Natural killer cell (primary cell): Measurements from ENCODE around the gene IBA57. TPM values are rescaled to one million over a fixed set of nuclear protein-coding genes. Genes with fewer than 3 reads are reported as not detected.

Experiments
- ATAC-seq, 3 donors: fragments of 150-1000 bp in 2 of 3; fragments of 200-7000 bp in 1 of 3; cut with Tn5 transposase; 1 replicate in 1 of 3; 2 replicates in 2 of 3; pipeline ENCODE4 v1.10.0; 2021; ENCODE audit warnings: mild to moderate bottlenecking in 2 of 3, moderate library complexity in 2 of 3
- DNase-seq, 2 donors: peaks; one replicate each; pipeline versions ENCODE4 v3.0.0 to v3.0.0-alpha.2; 2013 to 2021; ENCODE audit warnings: mixed read lengths in 1 of 2
- H3K27ac ChIP-seq: one replicate; pipeline ENCODE4 v1.5.1; 2013; ENCODE audit warnings: mild to moderate bottlenecking, low read length
- H3K27me3 ChIP-seq: one replicate; pipeline ENCODE4 v1.6.1; 2013; ENCODE audit warnings: low read length; ENCODE audit not compliant: control insufficient read depth, insufficient read depth
- H3K36me3 ChIP-seq: one replicate; pipeline ENCODE4 v1.6.1; 2013; ENCODE audit warnings: low read length; ENCODE audit not compliant: control insufficient read depth, insufficient read depth
- H3K4me1 ChIP-seq: one replicate; pipeline ENCODE4 v1.6.1; 2013; ENCODE audit warnings: low read length; ENCODE audit not compliant: control insufficient read depth, insufficient read depth
- H3K4me3 ChIP-seq: one replicate; pipeline ENCODE4 v1.5.1; 2013; ENCODE audit warnings: low read length
- H3K9me3 ChIP-seq: one replicate; pipeline ENCODE4 v1.6.1; 2013; ENCODE audit warnings: low read length; ENCODE audit not compliant: control insufficient read depth, insufficient read depth
- H3K27ac Mint-ChIP-seq, 2 donors: one replicate each; pipeline ENCODE4 v1.8.0; 2022; ENCODE audit warnings: mild to moderate bottlenecking in 2 of 2, mixed read lengths in 2 of 2, moderate library complexity in 1 of 2
- H3K27me3 Mint-ChIP-seq, 2 donors: one replicate each; pipeline ENCODE4 v1.8.0; 2022; ENCODE audit warnings: low read depth in 2 of 2, mixed read lengths in 2 of 2
- H3K36me3 Mint-ChIP-seq: one replicate; pipeline ENCODE4 v1.8.0; 2022; ENCODE audit warnings: mixed read lengths
- H3K4me1 Mint-ChIP-seq, 2 donors: one replicate each; pipeline ENCODE4 v1.8.0; 2022; ENCODE audit warnings: mixed read lengths in 2 of 2
- H3K4me3 Mint-ChIP-seq: one replicate; pipeline ENCODE4 v1.8.0; 2022; ENCODE audit warnings: mild to moderate bottlenecking, moderate library complexity, mixed read lengths
- H3K9me3 Mint-ChIP-seq, 2 donors: one replicate each; pipeline ENCODE4 v1.8.0; 2022; ENCODE audit warnings: mixed read lengths in 2 of 2
- CTCF ChIP-seq: fragments of 200-600 bp; IDR thresholded peaks from one replicate; pipeline ENCODE4 v1.8.0; 2022; ENCODE audit warnings: antibody characterized with exemption
- WGBS: methylation state at CpG from one replicate; pipeline ENCODE4 v1.1.7; 2013; ENCODE audit warnings: missing lambda C conversion rate; ENCODE audit not compliant: insufficient coverage; 5-methylcytosine and 5-hydroxymethylcytosine counted together
- intact Hi-C: fragments of 100-400 bp; cut with micrococcal nuclease; formaldehyde crosslinking; loops from one replicate; pipeline ENCODE4 v1.14.2; 2022
- total RNA-seq, 4 donors: library from RNA; stranded (reverse); fragments of 120-200 nt in 1 of 4; gene quantifications; one replicate each; pipeline versions ENCODE4 v1.2.3 to v1.2.4, GENCODE V29; 2013 to 2022

The IBA57 gene
- total RNA-seq, 3 donors from 2014 or later (not counting 1 experiment from before 2014, with no cell fraction given): 13.3 to 14.1 (median 13.8) TPM

- DNase-seq (no peak), ATAC-seq (no peak)
- Mint-ChIP-seq H3K36me3 (no peaks in the 10 kb centered on the region), H3K27me3 (no peaks in the 10 kb centered on the region), H3K9me3 (no peaks in the 10 kb centered on the region), H3K27ac (peak overlapping the region in 1 of 2 donors; percentile 33), H3K4me1 (peaks cover 26 to 28% of the 10 kb centered on the region in 2 donors), H3K4me3 (no peak overlapping the region)
- WGBS: 91% methylated on average over 5 of the region's 5 CpGs
- TF ChIP-seq CTCF: no peak
- Histone ChIP-seq H3K36me3 (peaks cover 2% of the 10 kb centered on the region), H3K4me3 (no peak overlapping the region), H3K9me3 (peaks cover 2% of the 10 kb centered on the region), H3K4me1 (peaks cover 19% of the 10 kb centered on the region), H3K27ac (no peak overlapping the region), H3K27me3 (no peaks in the 10 kb centered on the region)
- intact Hi-C loops: no loop called here
These were observed 11.5 kb downstream of the IBA57 start for GRCh38 chr1:228177183-228177475.

- Mint-ChIP-seq H3K9me3 (no peaks in the 10 kb centered on the region), H3K27me3 (no peaks in the 10 kb centered on the region)
- DNase-seq: no peak
These were observed 12.4 kb downstream of the IBA57 start for GRCh38 chr1:228177721-228178710.

GRCh38 chr1:228178737-228179684, 13.4 kb downstream of the IBA57 start:
- Histone ChIP-seq H3K4me1 (peaks cover 24% of the 10 kb centered on the region), H3K36me3 (peaks cover 2% of the 10 kb centered on the region), H3K27me3 (no peaks in the 10 kb centered on the region), H3K4me3 (no peak overlapping the region), H3K27ac (no peak overlapping the region), H3K9me3 (peaks cover 2% of the 10 kb centered on the region)
- Mint-ChIP-seq H3K27me3 (no peaks in the 10 kb centered on the region), H3K27ac (peak overlapping the region; percentile 33 to 64), H3K9me3 (no peaks in the 10 kb centered on the region), H3K4me1 (peaks cover 19 to 21% of the 10 kb centered on the region in 2 donors), H3K4me3 (no peak overlapping the region), H3K36me3 (no peaks in the 10 kb centered on the region)
- WGBS: 81% methylated on average over 11 of the region's 12 CpGs
- no peak for TF ChIP-seq CTCF
- intact Hi-C loops: no loop called here
- ATAC-seq (no peak), DNase-seq (no peak)

More at GRCh38 chr1:228177721-228178710, 12.4 kb downstream of the IBA57 start:
- peak overlapping the region; percentile 33 to 64 for H3K27ac Mint-ChIP-seq
- peaks cover 19 to 21% of the 10 kb centered on the region in 2 donors for H3K4me1 Mint-ChIP-seq
- no peak overlapping the region for H3K4me3 ChIP-seq
- H3K36me3 ChIP-seq: peaks cover 2% of the 10 kb centered on the region
- no peaks in the 10 kb centered on the region for H3K27me3 ChIP-seq
- H3K27ac ChIP-seq: no peak overlapping the region
- WGBS: 83% methylated on average over 11 of the region's 12 CpGs
- no peak for TF ChIP-seq CTCF
- peaks cover 2% of the 10 kb centered on the region for H3K9me3 ChIP-seq
- no peaks in the 10 kb centered on the region for H3K36me3 Mint-ChIP-seq
- H3K4me3 Mint-ChIP-seq: peak overlapping the region; percentile 38
- intact Hi-C loops: no loop called here
- H3K4me1 ChIP-seq: peaks cover 24% of the 10 kb centered on the region
- peak in 1 of 3 donors; percentile 42 for ATAC-seq
